ENCODE results near the gene TECPR1. TPM values are rescaled to one million over a fixed set of nuclear protein-coding genes. Genes with fewer than 3 reads are reported as not detected.

Gene TECPR1
- total and polyA plus RNA-seq, 2 donors (not counting 3 experiments of a cell fraction or from before 2014, with no cell fraction given): 12.3 to 97.5 TPM

GRCh38 chr7:98168181-98168903 lies 83.7 kb downstream of the TECPR1 start:
- Histone ChIP-seq H3K4me2 (ENCODE audit: insufficient read depth, low read length) (no peak overlapping the region), H2AFZ (ENCODE audit: low read depth, low read length) (no peak overlapping the region), H3K79me2 (ENCODE audit: control insufficient read depth, insufficient read depth, low read length) (no peaks in the 10 kb centered on the region), H3K27ac (ENCODE audit: insufficient read depth, low read depth, low read length) (no peak overlapping the region), H3K4me3 (replicated peaks in 1 of 3; ENCODE audit: insufficient read depth in 1 of 3, low read depth in 1 of 3, low read length in 3 of 3) (no peak overlapping the region), H3K9me1 (replicated peaks; ENCODE audit: control insufficient read depth, extremely low read depth, insufficient read depth, low read length) (no peaks in the 10 kb centered on the region), H3K9ac (replicated peaks; ENCODE audit: extremely low read depth, insufficient read depth, low read length) (no peak overlapping the region), H3K27me3 (ENCODE audit: control insufficient read depth in 2 of 2, insufficient read depth in 2 of 2, low read length in 2 of 2) (no peaks in the 10 kb centered on the region), H4K20me1 (replicated peaks; ENCODE audit: control insufficient read depth, extremely low read depth, insufficient read depth, low read length) (no peaks in the 10 kb centered on the region), H3K4me1 (ENCODE audit: control insufficient read depth, extremely low read depth, insufficient read depth, low read length) (peaks cover 3% of the 10 kb centered on the region), H3K9me3 (replicated peaks; ENCODE audit: control insufficient read depth, insufficient read depth, low read length) (no peaks in the 10 kb centered on the region), H3K36me3 (ENCODE audit: control insufficient read depth in 2 of 2, extremely low read depth in 1 of 2, insufficient read depth in 2 of 2, low read length in 2 of 2) (peaks cover 0 to 3% of the 10 kb centered on the region in 2 experiments)
- FAIRE-seq: peak; percentile 64
- ChIA-PET POLR2A (interaction anchor here (0.6 to 1.6 kb wide), 2 partner anchors 139 to 146 kb away, joined by 3 to 13 read pairs; no protein-coding TSS in a partner anchor), CTCF (interaction anchor here (0.6 to 12.7 kb wide), 45 partner anchors 9 to 1063 kb away, joined by 3 to 870 read pairs (median 5); partner anchors contain the start of genes BAIAP2L1, BHLHA15 and LMTK2)
- BruUV-seq (replicated peaks): no TSS peak
- dilution Hi-C loops (cut with MboI; ENCODE audit: extremely low pct_ligation_motif_present, low sequenced_read_pairs): loop anchor here (25.0 kb wide), 1 partner anchor 156 kb away; no protein-coding TSS in a partner anchor
- TF ChIP-seq CTCF (IDR thresholded peaks at IDR 0.05; ENCODE audit: extremely low read depth in 1 of 2, insufficient read depth in 1 of 2, low read depth in 1 of 2, low read length in 2 of 2): peak; percentile 66 to 73
- peak; percentile 43 for TF ChIP-seq JUN (IDR thresholded peaks at IDR 0.05; ENCODE audit: borderline replicate concordance, insufficient read depth, insufficient read length, low read depth)
- TF ChIP-seq FOS (IDR thresholded peaks at IDR 0.05; ENCODE audit: borderline replicate concordance, insufficient read depth, low read length): peak; percentile 78
- TF ChIP-seq POLR2A (IDR thresholded peaks at IDR 0.05; ENCODE audit: low read depth, low read length): no peak
- intact Hi-C loops (cut with micrococcal nuclease): loop anchor here (1.0 kb wide), 3 partner anchors 62 to 147 kb away; partner anchors contain the start of gene LMTK2
- DNase-seq (ENCODE audit: low read depth, low spot score): peak; percentile 67
